ENCODE results near the gene CELA1.

The CELA1 gene

GRCh38 chr12:51360315-51360714 is 13.8 kb upstream of the CELA1 start:
- no peak for TF ChIP-seq CTCF (IDR thresholded peaks at IDR 0.05; ENCODE audit: low read length, missing control alignments)
- H3K4me3 ChIP-seq (replicated peaks; ENCODE audit: low read depth, low read length), result no peak overlapping the region
- no peak for DNase-seq (ENCODE audit: low read depth)

GRCh38 chr12:51359851-51360250 is 13.4 kb upstream of the CELA1 start:
- DNase-seq (ENCODE audit: low read depth), result no peak
- no peak for TF ChIP-seq CTCF (IDR thresholded peaks at IDR 0.05; ENCODE audit: low read length, missing control alignments)
- H3K4me3 ChIP-seq (replicated peaks; ENCODE audit: low read depth, low read length), result no peak overlapping the region

- no peak for TF ChIP-seq CTCF (IDR thresholded peaks at IDR 0.05; ENCODE audit: low read length, missing control alignments)
- DNase-seq (ENCODE audit: low read depth), result no peak
- H3K4me3 ChIP-seq (replicated peaks; ENCODE audit: low read depth, low read length), result no peak overlapping the region
These were observed 12.0 kb upstream of the CELA1 start for GRCh38 chr12:51358496-51358895.

GRCh38 chr12:51357374-51358047 is 11.0 kb upstream of the CELA1 start:
- no peak overlapping the region for H3K4me3 ChIP-seq (replicated peaks; ENCODE audit: low read depth, low read length)
- no peak for TF ChIP-seq CTCF (IDR thresholded peaks at IDR 0.05; ENCODE audit: low read length, missing control alignments)
- DNase-seq (ENCODE audit: low read depth), result no peak

GRCh38 chr12:51351913-51352532 is 5.5 kb upstream of the CELA1 start:
- peak; percentile 87 for TF ChIP-seq CTCF (IDR thresholded peaks at IDR 0.05; ENCODE audit: low read length, missing control alignments)
- no peak overlapping the region for H3K4me3 ChIP-seq (replicated peaks; ENCODE audit: low read depth, low read length)
- DNase-seq (ENCODE audit: low read depth), result peak; percentile 82

GRCh38 chr12:51349026-51349425 is 2.5 kb upstream of the CELA1 start:
- TF ChIP-seq CTCF (IDR thresholded peaks at IDR 0.05; ENCODE audit: low read length, missing control alignments), result no peak
- DNase-seq (ENCODE audit: low read depth), result peak; percentile 58

GRCh38 chr12:51348116-51348515 is 1.6 kb upstream of the CELA1 start:
- DNase-seq (ENCODE audit: low read depth), result no peak
- no peak for TF ChIP-seq CTCF (IDR thresholded peaks at IDR 0.05; ENCODE audit: low read length, missing control alignments)
- H3K4me3 ChIP-seq (replicated peaks; ENCODE audit: low read depth, low read length), result no peak overlapping the region

More at GRCh38 chr12:51349026-51349425, 2.5 kb upstream of the CELA1 start:
- no peak overlapping the region for H3K4me3 ChIP-seq (replicated peaks; ENCODE audit: low read depth, low read length)
